ENCODE measurements around the gene FAM237B. TPM values are rescaled to one million over a fixed set of nuclear protein-coding genes. Genes with fewer than 3 reads are reported as not detected.

The FAM237B gene
- total RNA-seq, 2 experiments from 2014 or later, result not detected

- Mint-ChIP-seq H3K4me3 (no peak overlapping the region), H3K36me3 (no peaks in the 10 kb centered on the region), H3K4me1 (ENCODE audit: low read depth) (peaks cover 1% of the 10 kb centered on the region), H3K27ac (no peak overlapping the region), H3K27me3 (peaks cover 3% of the 10 kb centered on the region), H3K9me3 (peaks cover 6% of the 10 kb centered on the region)
- no peak for DNase-seq
- intact Hi-C loops (cut with micrococcal nuclease), result no loop called here
- ChIA-PET CTCF (no interaction called here), POLR2A (no interaction called here)
These were observed 30.6 kb downstream of the FAM237B start for GRCh38 chr7:90290244-90291113.

- Mint-ChIP-seq H3K9me3 (peaks cover 3% of the 10 kb centered on the region), H3K27ac (no peak overlapping the region), H3K4me3 (no peak overlapping the region), H3K4me1 (ENCODE audit: low read depth) (peaks cover 3% of the 10 kb centered on the region), H3K36me3 (no peaks in the 10 kb centered on the region), H3K27me3 (peaks cover under 1% of the 10 kb centered on the region)
- ChIA-PET POLR2A (no interaction called here), CTCF (no interaction called here)
- no peak for DNase-seq
- intact Hi-C loops (cut with micrococcal nuclease), result no loop called here
These were observed 33.0 kb downstream of the FAM237B start for GRCh38 chr7:90288154-90288553.

- POLR2A ChIA-PET, result no interaction called here
- no peak for DNase-seq
- intact Hi-C loops (cut with micrococcal nuclease), result no loop called here
- no peaks in the 10 kb centered on the region for H3K27me3 Mint-ChIP-seq
- no peaks in the 10 kb centered on the region for H3K9me3 Mint-ChIP-seq
- no peaks in the 10 kb centered on the region for H3K4me1 Mint-ChIP-seq (ENCODE audit: low read depth)
- CTCF ChIA-PET, result interaction anchor here (1.0 kb wide), 1 partner anchor 152 kb away, joined by 7 read pairs; no protein-coding TSS in a partner anchor
- H3K4me3 Mint-ChIP-seq, result no peak overlapping the region
- no peak overlapping the region for H3K27ac Mint-ChIP-seq
- no peaks in the 10 kb centered on the region for H3K36me3 Mint-ChIP-seq
These were observed 44.9 kb downstream of the FAM237B start for GRCh38 chr7:90276033-90276728.

GRCh38 chr7:90274161-90274560, 46.9 kb downstream of the FAM237B start:
- ChIA-PET POLR2A (no interaction called here), CTCF (no interaction called here)
- no peaks in the 10 kb centered on the region for H3K9me3 Mint-ChIP-seq
- H3K36me3 Mint-ChIP-seq, result no peaks in the 10 kb centered on the region
- intact Hi-C loops (cut with micrococcal nuclease), result no loop called here
- no peaks in the 10 kb centered on the region for H3K4me1 Mint-ChIP-seq (ENCODE audit: low read depth)
- DNase-seq, result no peak
- H3K27me3 Mint-ChIP-seq, result no peaks in the 10 kb centered on the region
- no peak overlapping the region for H3K27ac Mint-ChIP-seq
- H3K4me3 Mint-ChIP-seq, result no peak overlapping the region

GRCh38 chr7:90272242-90272641, 48.9 kb downstream of the FAM237B start:
- Mint-ChIP-seq H3K36me3 (no peaks in the 10 kb centered on the region), H3K4me3 (no peak overlapping the region), H3K27me3 (peaks cover under 1% of the 10 kb centered on the region), H3K9me3 (no peaks in the 10 kb centered on the region), H3K27ac (no peak overlapping the region), H3K4me1 (ENCODE audit: low read depth) (no peaks in the 10 kb centered on the region)
- intact Hi-C loops (cut with micrococcal nuclease), result no loop called here
- CTCF ChIA-PET, result interaction anchor here (1.2 kb wide), 1 partner anchor 12 kb away, joined by 4 read pairs; no protein-coding TSS in a partner anchor
- POLR2A ChIA-PET, result no interaction called here
- no peak for DNase-seq

GRCh38 chr7:90271753-90272152, 49.4 kb downstream of the FAM237B start:
- Mint-ChIP-seq H3K27me3 (peaks cover 2% of the 10 kb centered on the region), H3K36me3 (no peaks in the 10 kb centered on the region), H3K4me1 (ENCODE audit: low read depth) (no peaks in the 10 kb centered on the region), H3K4me3 (no peak overlapping the region), H3K27ac (no peak overlapping the region), H3K9me3 (no peaks in the 10 kb centered on the region)
- ChIA-PET CTCF (interaction anchor here (1.2 kb wide), 1 partner anchor 12 kb away, joined by 4 read pairs; no protein-coding TSS in a partner anchor), POLR2A (no interaction called here)
- no peak for DNase-seq
- intact Hi-C loops (cut with micrococcal nuclease), result no loop called here

- Mint-ChIP-seq H3K36me3 (no peaks in the 10 kb centered on the region), H3K9me3 (no peaks in the 10 kb centered on the region), H3K4me3 (no peak overlapping the region), H3K27ac (no peak overlapping the region), H3K4me1 (ENCODE audit: low read depth) (no peaks in the 10 kb centered on the region), H3K27me3 (peaks cover 2% of the 10 kb centered on the region)
- ChIA-PET CTCF (no interaction called here), POLR2A (no interaction called here)
- DNase-seq, result no peak
- intact Hi-C loops (cut with micrococcal nuclease), result no loop called here
These were observed 50.5 kb downstream of the FAM237B start for GRCh38 chr7:90270431-90271178.

GRCh38 chr7:90269163-90269562, 51.9 kb downstream of the FAM237B start:
- Mint-ChIP-seq H3K27me3 (peaks cover 2% of the 10 kb centered on the region), H3K36me3 (no peaks in the 10 kb centered on the region), H3K9me3 (no peaks in the 10 kb centered on the region), H3K27ac (no peak overlapping the region), H3K4me1 (ENCODE audit: low read depth) (no peaks in the 10 kb centered on the region), H3K4me3 (no peak overlapping the region)
- ChIA-PET POLR2A (no interaction called here), CTCF (no interaction called here)
- intact Hi-C loops (cut with micrococcal nuclease), result no loop called here
- no peak for DNase-seq

GRCh38 chr7:90267263-90267858, 53.7 kb downstream of the FAM237B start:
- Mint-ChIP-seq H3K9me3 (no peaks in the 10 kb centered on the region), H3K4me3 (no peak overlapping the region), H3K27me3 (peaks cover 2% of the 10 kb centered on the region), H3K4me1 (ENCODE audit: low read depth) (no peaks in the 10 kb centered on the region), H3K36me3 (no peaks in the 10 kb centered on the region), H3K27ac (no peak overlapping the region)
- intact Hi-C loops (cut with micrococcal nuclease), result no loop called here
- CTCF ChIA-PET, result interaction anchor here (2.5 kb wide), 1 partner anchor 160 kb away, joined by 7 read pairs; no protein-coding TSS in a partner anchor
- POLR2A ChIA-PET, result no interaction called here
- no peak for DNase-seq

GRCh38 chr7:90266808-90267207, 54.3 kb downstream of the FAM237B start:
- DNase-seq, result no peak
- Mint-ChIP-seq H3K27me3 (peaks cover 2% of the 10 kb centered on the region), H3K36me3 (no peaks in the 10 kb centered on the region), H3K4me3 (no peak overlapping the region), H3K4me1 (ENCODE audit: low read depth) (no peaks in the 10 kb centered on the region), H3K27ac (no peak overlapping the region), H3K9me3 (no peaks in the 10 kb centered on the region)
- intact Hi-C loops (cut with micrococcal nuclease), result no loop called here
- POLR2A ChIA-PET, result no interaction called here
- CTCF ChIA-PET, result interaction anchor here (2.5 kb wide), 1 partner anchor 161 kb away, joined by 7 read pairs; no protein-coding TSS in a partner anchor
